ENCODE measurements around the gene CFAP65.

The CFAP65 gene

DNA sequence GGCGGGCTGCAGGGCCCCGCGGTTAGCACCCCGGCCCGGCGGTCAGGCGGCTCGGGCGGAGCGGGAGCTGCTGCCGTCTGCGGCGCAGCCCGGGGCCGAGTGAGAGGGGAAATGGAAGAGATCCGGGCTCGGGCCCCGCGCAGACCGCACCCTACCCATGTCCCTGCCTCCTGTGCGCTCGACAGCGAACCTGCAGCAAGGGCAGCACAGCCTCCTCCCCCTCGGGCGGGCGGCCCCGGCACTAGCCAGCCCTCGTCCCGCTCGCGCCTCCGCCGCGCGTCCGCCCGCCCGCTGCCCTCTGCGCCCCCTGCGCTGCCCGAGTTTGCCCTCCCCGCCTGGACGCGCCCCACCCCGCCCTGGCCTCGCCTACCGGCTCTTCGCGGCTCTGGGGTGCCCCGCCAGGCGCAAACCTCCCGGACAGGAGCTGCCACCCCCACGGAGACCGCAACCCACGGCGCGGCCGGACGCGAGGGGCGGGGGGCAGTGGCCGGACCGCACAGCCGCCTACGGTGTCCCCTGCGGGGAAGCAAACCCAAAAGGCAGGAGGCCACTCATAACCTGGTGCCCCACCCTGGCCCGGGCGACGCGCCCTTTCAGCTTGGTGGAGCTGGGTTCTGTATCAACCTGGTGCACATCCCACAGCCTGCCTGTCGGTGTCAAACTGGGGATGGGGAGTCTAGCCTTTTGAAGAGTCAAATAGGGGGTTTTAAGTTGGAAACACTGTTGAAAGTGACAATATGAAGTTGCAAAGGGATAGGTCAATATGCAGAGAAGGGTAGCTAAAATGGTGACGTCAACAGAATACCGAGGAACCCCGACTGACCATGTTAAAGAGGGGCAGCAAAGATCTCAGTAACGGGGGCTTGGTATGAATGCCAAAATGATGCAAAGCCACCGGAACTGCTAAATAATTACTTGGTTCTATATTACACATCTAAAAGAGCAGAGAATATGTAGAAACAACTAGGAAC lies 19.8 kb upstream of the CFAP65 start, which contains the start of gene IHH:
IHH (minus strand) TSS at position 101 of the 971 bp plus-strand sequence. CDS start 454 bp downstream, outside the sequence.
- no peak for DNase-seq

DNA sequence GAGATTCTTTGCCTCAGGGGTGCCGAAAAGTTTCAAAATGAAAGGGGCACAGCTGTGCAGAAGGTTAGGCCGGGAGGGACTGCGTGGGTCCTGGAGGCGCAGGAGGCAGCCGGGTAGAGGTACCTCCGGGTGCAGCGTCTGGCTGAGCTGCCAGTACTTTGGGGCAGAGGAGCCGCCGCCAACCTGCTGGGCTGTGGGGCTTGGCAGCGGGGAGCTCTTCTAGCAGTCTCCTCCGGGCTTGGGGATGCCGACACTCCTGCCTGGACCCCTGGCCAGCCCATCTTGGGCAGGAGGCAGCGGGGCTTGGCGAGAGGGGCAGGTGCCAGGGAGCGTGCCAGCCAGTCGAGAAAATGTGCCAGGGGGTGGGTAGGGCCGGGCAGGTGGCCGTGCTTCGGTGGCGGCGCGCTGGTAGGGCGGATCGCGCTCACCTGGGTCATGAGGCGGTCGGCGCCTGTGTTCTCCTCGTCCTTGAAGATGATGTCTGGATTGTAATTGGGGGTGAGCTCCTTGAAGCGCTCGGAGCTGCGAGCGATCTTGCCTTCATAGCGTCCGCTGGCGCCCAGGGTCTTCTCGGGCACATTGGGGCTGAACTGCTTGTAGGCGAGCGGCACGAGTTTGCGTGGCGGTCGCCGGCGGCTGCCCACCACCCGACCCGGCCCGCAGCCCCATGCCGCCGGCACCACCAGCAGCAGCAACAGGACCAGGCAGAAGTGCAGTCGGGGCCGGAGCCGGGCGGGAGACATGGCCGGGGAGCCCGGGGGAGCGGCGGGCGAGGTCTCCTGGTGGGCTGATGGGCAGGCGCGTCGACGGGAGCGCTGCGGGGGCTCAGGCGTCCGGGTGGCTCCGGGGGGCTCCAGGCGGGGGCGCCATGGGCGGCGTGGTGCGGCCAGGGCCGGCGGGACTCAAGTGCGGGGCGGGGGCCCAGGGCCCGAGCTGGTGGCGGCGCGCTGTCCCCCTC lies 18.7 kb upstream of the CFAP65 start:
- DNase-seq = no peak

GRCh38 chr2:219059375-219059724 lies 18.0 kb upstream of the CFAP65 start:
- no peak for DNase-seq

DNA sequence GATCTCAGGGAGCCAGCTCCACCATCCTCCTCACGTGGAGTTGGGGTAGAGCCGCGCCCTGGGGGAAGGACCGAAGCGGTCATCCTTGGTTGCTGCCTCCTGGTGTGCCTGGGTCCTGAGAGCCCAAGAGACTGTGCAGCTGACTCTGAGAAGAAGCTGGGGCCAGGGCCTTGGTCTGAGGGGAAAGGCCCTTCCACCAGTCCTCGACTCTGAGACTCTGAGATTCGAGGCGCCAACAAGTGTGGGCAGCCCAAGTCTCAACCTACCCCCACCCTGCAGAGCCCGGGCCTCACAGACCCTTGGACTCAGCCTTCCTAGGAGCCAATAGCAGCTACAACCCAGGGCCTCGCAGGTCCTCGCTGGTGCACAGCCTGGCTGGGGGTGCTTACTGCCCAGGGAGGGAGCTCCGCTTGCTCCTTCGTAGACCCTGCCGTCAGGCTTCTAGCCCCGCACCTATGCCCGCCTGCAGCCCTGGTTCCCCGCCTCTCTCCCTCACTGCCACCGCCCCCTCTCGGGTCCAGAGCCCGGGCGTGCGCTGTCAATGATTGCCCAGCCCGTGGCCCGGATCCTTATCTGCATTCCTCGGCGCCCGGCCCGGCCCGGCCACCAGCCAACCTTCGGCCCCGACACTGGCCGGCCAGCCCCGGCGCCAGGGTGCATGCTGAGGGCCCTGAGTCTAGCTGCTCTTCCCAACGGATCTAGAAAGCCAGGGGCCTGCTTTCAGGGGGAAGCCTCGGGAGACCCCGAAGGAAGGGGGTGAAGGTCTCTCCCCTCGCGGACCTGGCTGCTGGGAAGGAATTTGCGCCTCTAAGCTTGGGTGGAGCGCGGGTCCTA lies 17.4 kb upstream of the CFAP65 start:
- DNase-seq = no peak

GRCh38 chr2:219057709-219058540 lies 16.6 kb upstream of the CFAP65 start:
- DNase-seq = peak; percentile 74

- no peak for DNase-seq
Measured at GRCh38 chr2:219056896-219057708, 15.8 kb upstream of the CFAP65 start.

- no peak for DNase-seq
Measured at GRCh38 chr2:219056176-219056895, 15.0 kb upstream of the CFAP65 start.

- no peak for DNase-seq
Measured at GRCh38 chr2:219054956-219055903, 13.9 kb upstream of the CFAP65 start.

DNA sequence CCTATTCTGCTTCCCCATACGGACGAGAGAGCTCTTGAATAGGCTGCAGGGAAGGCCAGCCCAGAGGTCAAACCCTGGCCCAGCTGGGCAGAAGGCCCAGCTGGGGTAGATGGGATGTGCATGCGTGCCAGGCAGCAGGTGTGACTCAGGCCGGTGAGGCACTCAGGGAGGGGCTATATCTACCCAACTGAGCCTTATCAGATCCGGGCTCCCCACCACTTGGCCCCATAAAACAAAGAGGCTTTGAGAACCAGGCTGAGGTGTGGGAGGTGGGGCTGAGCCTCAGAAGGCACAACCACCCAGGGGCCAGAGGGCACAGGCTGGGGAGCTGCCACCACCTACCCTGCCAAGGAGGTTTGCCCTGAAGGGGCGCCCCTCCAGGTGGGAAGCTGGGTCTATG lies 8.0 kb upstream of the CFAP65 start:
- no peak for DNase-seq

DNA sequence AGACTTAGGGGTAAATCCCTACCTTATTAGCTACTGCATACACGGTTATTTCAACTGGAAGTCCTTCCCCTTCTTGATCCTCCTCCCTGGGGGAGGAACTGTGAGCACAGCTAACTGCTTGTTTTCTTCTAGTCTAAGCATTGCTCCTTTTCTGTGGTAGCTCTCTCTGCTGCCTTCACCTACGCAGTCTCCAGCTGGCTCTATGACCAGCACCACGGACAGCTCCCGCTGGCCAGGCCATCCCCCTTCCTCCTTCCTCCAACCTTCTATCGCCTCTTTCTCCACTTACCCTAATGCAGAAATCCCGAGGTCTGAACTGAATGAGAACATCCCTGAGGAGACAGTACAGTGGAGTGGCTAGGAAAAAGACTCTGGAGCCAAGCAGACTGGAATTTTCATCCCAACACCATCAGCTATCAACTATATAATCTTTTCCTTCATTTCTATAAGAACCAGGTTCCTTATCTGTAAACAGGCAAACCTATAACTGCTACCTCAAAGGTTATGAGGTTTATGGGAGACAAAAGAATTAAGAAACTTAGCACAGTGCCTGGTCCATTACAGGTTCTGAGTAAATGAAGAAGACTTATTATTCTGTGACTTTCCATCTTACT lies 4.7 kb upstream of the CFAP65 start:
- no peak for DNase-seq

- no peak for DNase-seq
Measured at GRCh38 chr2:219042750-219043149, 1.4 kb upstream of the CFAP65 start.

DNA sequence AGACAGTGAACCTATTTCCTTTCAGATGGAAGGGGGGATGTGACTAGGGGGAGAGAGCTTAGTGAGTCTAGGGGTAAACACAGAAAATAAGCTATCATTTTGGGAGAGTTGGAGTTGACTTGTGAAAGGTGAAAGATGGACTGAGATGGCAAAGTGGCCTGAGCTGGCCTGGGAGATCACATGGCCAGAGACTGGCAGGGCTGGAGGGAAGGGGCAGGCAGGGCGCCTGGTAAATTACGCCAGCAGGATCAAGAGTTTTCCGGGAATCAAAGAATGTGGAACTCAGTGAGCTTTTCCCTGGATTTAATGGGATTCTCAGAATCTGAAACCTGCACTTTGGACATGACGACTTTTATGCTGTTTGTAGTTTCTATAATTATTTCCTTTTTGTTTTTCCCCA lies 841 bp upstream of the CFAP65 start:
- DNase-seq = no peak

DNA sequence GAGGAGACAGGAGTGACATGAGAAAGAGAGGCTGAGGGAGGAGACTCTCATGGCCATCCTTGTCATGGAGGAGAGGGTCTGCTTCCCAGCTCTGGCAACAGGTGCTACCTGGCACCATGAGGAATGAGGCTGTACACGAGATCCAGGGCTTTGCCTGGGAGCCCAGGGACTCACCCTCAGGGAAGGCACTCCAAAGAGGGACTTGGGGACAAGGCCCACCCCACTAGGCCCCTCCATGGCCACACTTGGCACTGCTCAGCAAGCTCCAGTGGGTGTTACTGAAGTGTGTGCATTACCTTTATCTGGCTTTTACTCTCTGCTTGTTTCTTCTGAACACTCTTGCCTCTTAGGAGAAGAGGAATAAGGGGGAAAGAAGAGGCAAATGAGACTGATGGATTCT lies 2.7 kb downstream of the CFAP65 start:
- DNase-seq = no peak

GRCh38 chr2:219037783-219038499 lies 3.4 kb downstream of the CFAP65 start:
- DNase-seq = no peak

DNA sequence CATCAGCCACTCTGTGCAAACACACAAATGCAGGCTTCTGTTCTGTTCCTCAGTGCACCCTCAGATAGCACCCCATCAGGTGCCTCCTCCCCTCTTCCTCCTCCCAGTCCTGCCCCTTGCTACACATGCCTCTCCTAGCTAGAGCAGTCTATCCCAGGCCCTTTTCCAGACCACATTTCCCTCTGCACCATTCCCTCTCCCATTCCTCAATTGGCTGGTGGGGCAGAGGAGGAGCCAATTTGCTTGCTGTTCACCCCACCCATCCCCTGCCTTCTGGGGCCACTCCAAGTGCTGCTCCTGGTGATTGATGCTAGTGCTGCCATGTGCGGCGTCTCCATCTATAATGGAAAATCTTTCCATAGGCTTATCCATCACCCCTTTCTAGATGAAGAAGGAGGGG lies 5.4 kb downstream of the CFAP65 start:
- no peak for DNase-seq

- no peak for DNase-seq
Measured at GRCh38 chr2:219034823-219035222, 6.5 kb downstream of the CFAP65 start.

DNA sequence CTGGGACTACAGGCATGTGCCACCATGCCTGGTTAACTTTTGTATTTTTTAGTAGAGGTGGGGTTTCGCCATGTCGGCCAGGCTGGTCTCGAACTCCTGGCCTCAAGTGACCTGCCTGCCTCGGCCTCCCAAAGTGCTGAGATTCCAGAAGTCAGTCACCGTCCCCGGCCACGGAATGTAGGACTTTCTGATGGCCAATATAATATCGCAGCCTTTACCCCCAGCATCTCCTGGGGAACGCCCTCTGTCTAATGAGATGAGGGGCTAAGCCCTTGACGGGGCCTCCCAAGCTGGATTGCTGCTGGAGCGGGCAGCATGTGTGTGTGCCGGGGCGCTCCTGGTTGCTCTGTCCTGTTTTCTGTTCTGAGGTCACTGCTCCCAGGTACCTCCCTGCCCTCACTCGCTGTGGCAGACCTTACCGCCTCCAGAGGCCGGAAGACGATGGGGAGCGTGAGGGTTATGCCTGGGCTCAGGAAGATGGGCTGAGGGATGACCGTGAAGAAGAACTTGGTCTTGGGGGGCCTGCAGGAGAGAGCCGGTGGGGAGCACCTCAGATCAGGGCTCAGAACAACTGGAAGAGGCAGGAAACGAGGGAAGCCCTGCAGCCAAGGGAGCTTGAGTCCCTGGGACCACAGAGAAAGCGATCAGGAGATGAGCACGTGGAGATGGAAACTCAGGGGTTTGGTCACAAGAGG lies 9.1 kb downstream of the CFAP65 start:
- no peak for DNase-seq

Data from stimulated activated CD4-positive, alpha-beta T cell treated with anti-CD3 and anti-CD28 coated beads, Interleukin-12 subunit alpha, Interleukin-12 subunit beta, amount 100 ng/mL, for 4 hours (primary cell).